ENCODE results near the gene PDZRN3. TPM values are rescaled to one million over a fixed set of nuclear protein-coding genes. Genes with fewer than 3 reads are reported as not detected.
"Not testable (repeated sequence)": the region's sequence is repeated elsewhere in the genome, so short reads cannot be mapped to it uniquely, and the experiment has no call there.

PDZRN3 gene
- total RNA-seq, 8 experiments from 2014 or later, result 13.0 to 99.9 (median 18.9) TPM

DNA sequence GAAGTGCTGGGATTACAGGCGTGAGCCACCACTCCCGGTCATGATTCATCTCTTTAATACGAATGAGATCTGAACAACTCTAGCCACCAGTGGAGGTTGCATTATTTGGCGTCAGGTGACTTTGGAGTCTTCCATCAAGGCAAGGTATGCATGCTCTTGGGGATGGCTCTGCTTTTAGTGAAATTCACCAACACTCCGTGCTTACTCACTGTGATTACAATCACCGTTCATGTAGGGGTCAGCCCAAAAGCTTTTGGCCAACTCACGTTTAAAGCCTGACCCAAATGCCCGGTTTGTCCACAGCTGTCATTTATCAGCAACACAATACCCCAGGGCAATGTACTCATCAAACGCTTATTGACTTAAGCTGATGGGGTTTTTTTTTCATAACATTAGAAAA is 155.4 kb downstream of the PDZRN3 start:
- peaks cover 39 to 46% of the 10 kb centered on the region in 2 donors for H3K4me1 ChIP-seq (replicated peaks in 1 of 2)
- no peak overlapping the region for H3K27ac ChIP-seq
- 52 to 100% (median 89%) methylated on average over 2 to 9 of the region's 9 CpGs for WGBS, 10 experiments
- no peak for ATAC-seq (replicated peaks in 6 of 8)
- no peak overlapping the region for H3K4me3 ChIP-seq
- in situ Hi-C loops (cut with MboI; ENCODE audit: low pct_unique_long_range_greater_than_20kb in 2 of 9, low sequenced_read_pairs in 9 of 9, unreplicated experiment in 9 of 9), result loop anchor here in 1 of 9 experiments (25.0 kb wide), 1 partner anchor 357 kb away; no protein-coding TSS in a partner anchor

GRCh38 chr3:73467211-73467610 is 157.5 kb downstream of the PDZRN3 start:
- ATAC-seq (replicated peaks in 6 of 8), result no peak
- WGBS, 10 experiments, result 46 to 100% (median 91%) methylated on average over 1 to 3 of the region's 3 CpGs; no CpG with 5 or more reads in 1 of the 10 experiments
- no peak overlapping the region for H3K27ac ChIP-seq
- peaks cover 24 to 28% of the 10 kb centered on the region in 2 donors for H3K4me1 ChIP-seq (replicated peaks in 1 of 2)
- no peak overlapping the region for H3K4me3 ChIP-seq
- in situ Hi-C loops (cut with MboI; ENCODE audit: low pct_unique_long_range_greater_than_20kb in 2 of 9, low sequenced_read_pairs in 9 of 9, unreplicated experiment in 9 of 9), result loop anchor here in 1 of 9 experiments (25.0 kb wide), 1 partner anchor 355 kb away; no protein-coding TSS in a partner anchor

- 60 to 100% (median 86%) methylated on average over 1 to 2 of the region's 2 CpGs for WGBS, 10 experiments
- no peak for ATAC-seq (replicated peaks in 6 of 8)
These were observed 158.8 kb downstream of the PDZRN3 start for GRCh38 chr3:73465926-73466325.

DNA sequence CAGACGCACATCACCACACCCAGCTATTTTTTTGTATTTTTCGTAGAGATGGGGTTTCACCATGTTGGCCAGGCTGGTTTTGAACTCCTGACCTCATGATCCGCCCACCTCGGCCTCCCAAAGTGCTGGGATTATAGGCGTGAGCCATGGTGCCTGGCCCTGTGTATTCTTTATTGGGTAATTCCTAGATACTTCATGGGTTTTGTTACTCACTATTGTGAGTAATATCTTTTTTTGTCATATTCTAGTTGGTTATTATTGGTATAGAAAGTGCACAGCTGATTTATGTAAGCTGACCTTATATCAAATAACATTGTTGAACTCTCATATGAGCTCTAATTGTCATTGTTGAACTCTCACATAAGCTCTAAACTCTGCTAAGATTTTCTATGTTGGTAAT is 160.6 kb downstream of the PDZRN3 start:
- not testable (repeated sequence) for H3K4me3 ChIP-seq; ATAC-seq (replicated peaks in 6 of 8); H3K27ac ChIP-seq
- 90 to 100% (median 100%) methylated on average over 2 to 5 of the region's 5 CpGs; no CpG with 5 or more reads in 6 of the 10 experiments for WGBS, 10 experiments
- H3K4me1 ChIP-seq (replicated peaks in 1 of 2), result peaks cover 10 to 17% of the 10 kb centered on the region in 2 donors
- in situ Hi-C loops (cut with MboI; ENCODE audit: low pct_unique_long_range_greater_than_20kb in 2 of 9, low sequenced_read_pairs in 9 of 9, unreplicated experiment in 9 of 9), result loop anchor here in 1 of 9 experiments (25.0 kb wide), 1 partner anchor 352 kb away; no protein-coding TSS in a partner anchor

More at GRCh38 chr3:73465926-73466325, 158.8 kb downstream of the PDZRN3 start:
- H3K27ac ChIP-seq, result no peak overlapping the region
- H3K4me1 ChIP-seq (replicated peaks in 1 of 2), result peaks cover 11 to 19% of the 10 kb centered on the region in 2 donors
- in situ Hi-C loops (cut with MboI; ENCODE audit: low pct_unique_long_range_greater_than_20kb in 2 of 9, low sequenced_read_pairs in 9 of 9, unreplicated experiment in 9 of 9), result loop anchor here in 1 of 9 experiments (25.0 kb wide), 1 partner anchor 354 kb away; no protein-coding TSS in a partner anchor
- no peak overlapping the region for H3K4me3 ChIP-seq

DNA sequence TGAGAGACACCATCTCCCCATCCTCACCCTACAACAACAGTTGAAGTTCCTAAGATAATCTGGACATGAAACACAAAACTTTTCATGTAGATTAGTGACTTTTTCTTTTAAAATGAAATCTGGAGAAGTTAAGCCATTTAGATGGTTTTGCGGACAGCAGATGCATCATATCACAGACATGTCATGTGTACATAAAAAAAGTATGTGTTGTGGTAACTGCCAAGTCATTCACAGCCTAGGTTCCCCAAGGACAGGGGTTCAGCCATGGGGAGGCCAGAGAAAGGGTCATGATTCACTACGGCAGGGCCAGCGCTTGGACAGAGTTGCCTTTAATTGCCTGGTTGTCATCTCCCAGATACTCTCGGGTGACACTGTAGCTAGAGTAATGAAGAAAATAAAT is 163.2 kb downstream of the PDZRN3 start:
- no peak overlapping the region for H3K4me3 ChIP-seq
- in situ Hi-C loops (cut with MboI; ENCODE audit: low pct_unique_long_range_greater_than_20kb in 2 of 9, low sequenced_read_pairs in 9 of 9, unreplicated experiment in 9 of 9), result loop anchor here in 1 of 9 experiments (25.0 kb wide), 1 partner anchor 349 kb away; no protein-coding TSS in a partner anchor
- H3K27ac ChIP-seq, result no peak overlapping the region
- H3K4me1 ChIP-seq (replicated peaks in 1 of 2), result peaks cover 5 to 9% of the 10 kb centered on the region in 2 donors
- 81 to 100% (median 95%) methylated on average over 1 to 4 of the region's 4 CpGs; no CpG with 5 or more reads in 3 of the 10 experiments for WGBS, 10 experiments
- ATAC-seq (replicated peaks in 6 of 8), result no peak

DNA sequence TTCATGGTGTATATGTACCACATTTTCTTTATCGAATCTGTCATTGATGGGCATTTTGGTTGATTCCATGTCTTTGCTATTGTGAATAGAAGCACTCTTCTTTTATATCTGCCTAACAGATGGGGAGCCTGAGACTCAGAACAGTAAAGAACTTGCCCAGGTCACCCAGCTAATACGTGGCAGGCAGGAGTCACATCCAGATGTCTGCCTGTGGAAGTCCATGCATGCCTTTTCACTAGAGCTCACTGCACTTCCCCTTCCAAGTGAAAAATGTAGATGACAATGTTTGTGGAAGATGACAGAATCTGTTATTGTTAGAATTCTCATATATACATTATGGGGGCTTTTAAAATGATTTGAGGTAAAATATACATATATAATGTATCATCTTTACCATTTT is 165.0 kb downstream of the PDZRN3 start:
- Histone ChIP-seq H3K4me3 (no peak overlapping the region), H3K4me1 (replicated peaks in 1 of 2) (no peaks in the 10 kb centered on the region), H3K27ac (no peak overlapping the region)
- WGBS, 10 experiments, result 81 to 100% (median 100%) methylated on average over 1 to 2 of the region's 2 CpGs
- ATAC-seq (replicated peaks in 6 of 8), result no peak
- in situ Hi-C loops (cut with MboI; ENCODE audit: low pct_unique_long_range_greater_than_20kb in 2 of 9, low sequenced_read_pairs in 9 of 9, unreplicated experiment in 9 of 9), result loop anchor here in 1 of 9 experiments (25.0 kb wide), 1 partner anchor 347 kb away; no protein-coding TSS in a partner anchor

GRCh38 chr3:73453666-73454065 is 171.1 kb downstream of the PDZRN3 start:
- WGBS, 10 experiments, result 30 to 97% (median 80%) methylated on average over 2 to 4 of the region's 4 CpGs
- peak in 1 of 8 experiments; percentile 37 for ATAC-seq (replicated peaks in 6 of 8)
- in situ Hi-C loops (cut with MboI; ENCODE audit: low pct_unique_long_range_greater_than_20kb in 2 of 9, low sequenced_read_pairs in 9 of 9, unreplicated experiment in 9 of 9), result loop anchor here in 1 of 9 experiments (25.0 kb wide), 1 partner anchor 341 kb away; no protein-coding TSS in a partner anchor
- Histone ChIP-seq H3K4me3 (no peak overlapping the region), H3K4me1 (replicated peaks in 1 of 2) (peaks cover 12 to 24% of the 10 kb centered on the region in 2 donors), H3K27ac (no peak overlapping the region)

GRCh38 chr3:73452729-73453128 is 172.0 kb downstream of the PDZRN3 start:
- 64 to 100% (median 86%) methylated on average over 1 to 3 of the region's 3 CpGs; no CpG with 5 or more reads in 5 of the 10 experiments for WGBS, 10 experiments
- Histone ChIP-seq H3K4me3 (no peak overlapping the region), H3K27ac (no peak overlapping the region), H3K4me1 (replicated peaks in 1 of 2) (peaks cover 17 to 26% of the 10 kb centered on the region in 2 donors)
- no peak for ATAC-seq (replicated peaks in 6 of 8)
- in situ Hi-C loops (cut with MboI; ENCODE audit: low pct_unique_long_range_greater_than_20kb in 2 of 9, low sequenced_read_pairs in 9 of 9, unreplicated experiment in 9 of 9), result loop anchor here in 1 of 9 experiments (25.0 kb wide), 1 partner anchor 340 kb away; no protein-coding TSS in a partner anchor

GRCh38 chr3:73451301-73451944 is 173.3 kb downstream of the PDZRN3 start:
- ATAC-seq (replicated peaks in 6 of 8), result peak in 2 of 8 experiments; percentile 19 to 61
- in situ Hi-C loops (cut with MboI; ENCODE audit: low pct_unique_long_range_greater_than_20kb in 2 of 9, low sequenced_read_pairs in 9 of 9, unreplicated experiment in 9 of 9), result loop anchor here in 1 of 9 experiments (25.0 kb wide), 1 partner anchor 339 kb away; no protein-coding TSS in a partner anchor
- Histone ChIP-seq H3K4me3 (no peak overlapping the region), H3K4me1 (replicated peaks in 1 of 2) (peaks cover 17 to 26% of the 10 kb centered on the region in 2 donors), H3K27ac (no peak overlapping the region)
- 0 to 100% (median 80%) methylated on average over 1 to 3 of the region's 3 CpGs; no CpG with 5 or more reads in 3 of the 10 experiments for whole genome bisulfite sequencing, 10 experiments

GRCh38 chr3:73449774-73450173 is 175.0 kb downstream of the PDZRN3 start:
- no peak overlapping the region for H3K27ac ChIP-seq
- 0 to 80% (median 40%) methylated on average over 1 to 4 of the region's 4 CpGs; no CpG with 5 or more reads in 2 of the 10 experiments for WGBS, 10 experiments
- no peak for ATAC-seq (replicated peaks in 6 of 8)
- in situ Hi-C loops (cut with MboI; ENCODE audit: low pct_unique_long_range_greater_than_20kb in 2 of 9, low sequenced_read_pairs in 9 of 9, unreplicated experiment in 9 of 9), result loop anchor here in 2 of 9 experiments (25.0 kb wide), 1 partner anchor 337 kb away; no protein-coding TSS in a partner anchor
- no peak overlapping the region for H3K4me3 ChIP-seq
- H3K4me1 ChIP-seq (replicated peaks in 1 of 2), result peaks cover 17 to 26% of the 10 kb centered on the region in 2 donors

DNA sequence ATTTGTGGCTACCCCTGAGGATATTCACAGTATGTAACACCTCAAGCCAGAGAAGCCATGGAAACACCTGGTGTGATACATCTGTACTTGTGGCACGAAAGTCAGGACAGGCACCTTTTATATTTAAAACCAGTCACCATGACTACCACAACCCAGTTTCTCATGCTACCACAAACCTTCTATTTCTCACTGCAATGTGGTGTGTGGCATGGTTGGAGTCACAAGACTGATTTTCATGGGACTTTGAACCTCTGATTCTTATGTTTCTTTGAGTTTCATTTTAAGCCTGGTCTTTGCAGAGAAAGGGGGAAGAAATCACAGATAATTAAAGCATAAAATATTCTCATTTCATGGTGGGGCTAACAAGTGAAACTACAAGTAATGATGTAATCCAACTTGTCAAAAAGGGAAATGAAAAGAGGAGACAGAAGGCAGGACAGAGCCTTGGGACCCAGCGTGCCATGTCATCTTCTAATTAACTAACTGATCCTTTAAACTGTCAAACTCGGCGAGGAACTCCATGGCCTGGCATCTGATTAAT is 175.9 kb downstream of the PDZRN3 start:
- no peak overlapping the region for H3K4me3 ChIP-seq
- ATAC-seq (replicated peaks in 6 of 8), result peak in 5 of 8 experiments; percentile 29 to 58 (median 37)
- H3K4me1 ChIP-seq (replicated peaks in 1 of 2), result peaks cover 21 to 26% of the 10 kb centered on the region in 2 donors
- H3K27ac ChIP-seq, result no peak overlapping the region
- 40 to 100% (median 56%) methylated on average over 1 to 4 of the region's 4 CpGs; no CpG with 5 or more reads in 1 of the 10 experiments for WGBS, 10 experiments
- in situ Hi-C loops (cut with MboI; ENCODE audit: low pct_unique_long_range_greater_than_20kb in 2 of 9, low sequenced_read_pairs in 9 of 9, unreplicated experiment in 9 of 9), result loop anchor here in 1 of 9 experiments (25.0 kb wide), 1 partner anchor 337 kb away; no protein-coding TSS in a partner anchor

- 44 to 100% (median 90%) methylated on average over 1 to 2 of the region's 2 CpGs; no CpG with 5 or more reads in 1 of the 10 experiments for WGBS, 10 experiments
- in situ Hi-C loops (cut with MboI; ENCODE audit: low pct_unique_long_range_greater_than_20kb in 2 of 9, low sequenced_read_pairs in 9 of 9, unreplicated experiment in 9 of 9), result loop anchor here in 1 of 9 experiments (25.0 kb wide), 1 partner anchor 336 kb away; no protein-coding TSS in a partner anchor
These were observed 176.7 kb downstream of the PDZRN3 start for GRCh38 chr3:73448041-73448440.

More at GRCh38 chr3:73448041-73448440, 176.7 kb downstream of the PDZRN3 start:
- no peak overlapping the region for H3K4me3 ChIP-seq
- H3K4me1 ChIP-seq (replicated peaks in 1 of 2), result peaks cover 21 to 26% of the 10 kb centered on the region in 2 donors
- no peak overlapping the region for H3K27ac ChIP-seq
- ATAC-seq (replicated peaks in 6 of 8), result no peak
